Epithelial cell of esophagus (primary cell): ENCODE data around the gene SCAI.
A peak's percentile ranks its signal among the peaks of the same experiment; 100 is the strongest.
"Not testable (repeated sequence)": the region's sequence is repeated elsewhere in the genome, so short reads cannot be mapped to it uniquely, and the experiment has no call there.

Source experiments
- DNase-seq: peaks from one replicate; pipeline ENCODE4 v3.0.0; 2010; ENCODE audit warnings: low read depth
- H3K4me3 ChIP-seq: 2 replicates; pipeline ENCODE4 v1.5.1; 2011; ENCODE audit warnings: mild to moderate bottlenecking, low read length, control low read depth
- CTCF ChIP-seq: IDR thresholded peaks from 2 replicates; pipeline ENCODE4 v1.5.1; 2011; ENCODE audit warnings: low read depth, mild to moderate bottlenecking, low read length, control low read depth, inconsistent platforms; ENCODE audit not compliant: insufficient read depth; ENCODE audit errors: missing control alignments

SCAI gene

GRCh38 chr9:125085703-125086477 lies 57.4 kb downstream of the SCAI start:
- TF ChIP-seq CTCF: no peak
- no peak overlapping the region for H3K4me3 ChIP-seq
- DNase-seq: no peak

GRCh38 chr9:125082197-125082596 lies 61.1 kb downstream of the SCAI start:
- not testable (repeated sequence) for DNase-seq, H3K4me3 ChIP-seq

DNA sequence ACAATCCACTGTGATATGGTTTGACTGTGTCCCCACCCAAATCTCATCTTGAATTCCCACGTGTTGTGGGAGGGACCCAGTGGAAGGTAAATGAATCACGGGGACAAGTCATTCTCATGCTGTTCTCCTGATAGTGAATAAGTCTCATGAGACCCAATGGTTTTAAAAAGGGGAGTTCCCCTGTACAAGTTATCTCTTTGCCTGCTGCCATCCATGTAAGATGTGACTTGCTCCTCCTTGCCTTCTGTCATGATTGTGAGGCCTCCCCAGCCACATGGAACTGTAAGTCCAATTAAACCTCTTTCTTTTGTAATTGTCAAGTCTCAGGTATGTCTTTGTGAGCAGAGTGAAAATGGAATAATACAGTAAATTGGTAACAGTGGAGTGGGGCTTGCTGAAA lies 62.5 kb downstream of the SCAI start:
- H3K4me3 ChIP-seq, DNase-seq: not testable (repeated sequence)

DNA sequence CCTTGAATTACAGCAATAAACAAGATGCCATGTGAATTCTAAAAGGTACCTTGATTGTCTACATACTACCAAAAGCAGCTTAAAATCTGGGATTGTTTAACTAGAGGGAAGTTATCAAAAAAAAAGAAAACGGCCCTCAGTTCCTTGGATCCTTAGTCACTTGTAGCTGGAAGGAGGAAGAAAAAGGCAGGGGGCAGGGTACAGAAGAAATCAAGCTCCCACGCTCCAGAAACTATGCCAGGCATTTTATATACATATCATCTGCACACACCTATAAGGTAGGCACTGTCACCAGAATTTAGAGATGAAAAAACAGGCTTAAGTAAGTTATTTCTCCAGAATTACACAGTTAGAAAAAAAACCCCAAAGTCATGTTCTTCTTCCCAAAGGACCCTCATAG lies 63.4 kb downstream of the SCAI start:
- TF ChIP-seq CTCF: no peak
- no peak for DNase-seq
- H3K4me3 ChIP-seq: no peak overlapping the region

DNA sequence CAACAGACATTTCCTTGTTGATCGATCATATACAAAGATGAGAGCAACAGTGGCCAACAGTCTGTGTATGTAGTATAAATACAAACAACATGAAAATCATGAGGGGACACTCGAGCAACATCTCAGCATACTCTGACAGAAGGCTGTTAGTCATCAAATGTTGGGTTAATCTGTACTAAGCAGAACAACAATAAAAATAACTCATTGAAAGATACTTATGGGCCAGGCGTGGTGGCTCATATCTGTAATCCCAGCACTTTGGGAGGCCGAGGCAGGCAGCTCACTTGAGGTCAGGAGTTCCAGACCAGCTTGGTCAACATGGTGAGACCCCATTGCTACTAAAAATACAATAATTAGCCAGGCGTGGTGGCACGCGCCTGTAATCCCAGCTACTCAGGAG lies 67.3 kb downstream of the SCAI start:
- no peak for DNase-seq
- no peak for TF ChIP-seq CTCF
- H3K4me3 ChIP-seq: no peak overlapping the region

- DNase-seq: no peak
- TF ChIP-seq CTCF: no peak
- H3K4me3 ChIP-seq: no peak overlapping the region
Observed at GRCh38 chr9:125074976-125075375, 68.4 kb downstream of the SCAI start.

DNA sequence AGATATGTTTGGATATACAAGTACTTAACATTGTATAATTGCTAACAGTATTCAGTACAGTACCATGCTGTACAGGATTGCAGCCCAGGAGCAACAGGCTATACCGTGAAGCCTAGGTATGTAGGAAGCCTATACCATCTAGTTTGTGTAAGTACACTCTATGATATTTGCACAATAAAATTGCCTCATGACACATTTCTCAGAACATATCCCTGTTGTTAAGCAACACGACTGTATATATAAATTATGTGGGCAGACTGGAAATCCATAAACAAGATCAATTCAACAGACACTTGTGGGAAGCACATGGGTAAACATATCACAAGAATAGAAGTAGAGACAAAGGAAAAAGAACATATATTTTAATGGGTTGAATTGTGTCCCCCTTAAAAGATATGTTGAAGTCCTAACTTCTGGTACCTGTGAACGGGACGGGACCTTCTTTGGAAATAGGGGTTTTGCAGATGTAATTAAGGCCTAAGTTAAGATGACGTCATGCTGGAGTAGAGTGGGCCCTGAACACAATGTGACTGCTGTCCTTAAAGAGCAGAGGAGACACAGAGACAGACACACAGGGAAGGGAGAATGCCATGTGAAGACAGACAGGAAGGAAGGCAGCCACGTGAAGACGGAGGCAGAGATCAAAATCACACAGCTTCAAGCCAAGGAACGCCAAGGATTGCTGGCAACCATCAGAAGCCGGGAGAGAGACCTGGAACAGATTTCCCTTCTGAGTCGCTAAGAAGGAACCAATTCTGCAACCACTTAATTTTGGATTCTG lies 76.3 kb downstream of the SCAI start:
- no peak overlapping the region for H3K4me3 ChIP-seq
- DNase-seq: peak; percentile 10
- TF ChIP-seq CTCF: no peak

- no peak overlapping the region for H3K4me3 ChIP-seq
- no peak for TF ChIP-seq CTCF
- DNase-seq: no peak
Observed at GRCh38 chr9:125061391-125061790, 81.9 kb downstream of the SCAI start.
